ENCODE measurements around the gene HBD. TPM values are rescaled to one million over a fixed set of nuclear protein-coding genes. Genes with fewer than 3 reads are reported as not detected.
"Not testable (repeated sequence)": the region's sequence is repeated elsewhere in the genome, so short reads cannot be mapped to it uniquely, and the experiment has no call there.

Gene HBD
- total and polyA plus RNA-seq, 7 donors: 0.17 to 6.2 (median 1.6) TPM; not detected in 4

DNA sequence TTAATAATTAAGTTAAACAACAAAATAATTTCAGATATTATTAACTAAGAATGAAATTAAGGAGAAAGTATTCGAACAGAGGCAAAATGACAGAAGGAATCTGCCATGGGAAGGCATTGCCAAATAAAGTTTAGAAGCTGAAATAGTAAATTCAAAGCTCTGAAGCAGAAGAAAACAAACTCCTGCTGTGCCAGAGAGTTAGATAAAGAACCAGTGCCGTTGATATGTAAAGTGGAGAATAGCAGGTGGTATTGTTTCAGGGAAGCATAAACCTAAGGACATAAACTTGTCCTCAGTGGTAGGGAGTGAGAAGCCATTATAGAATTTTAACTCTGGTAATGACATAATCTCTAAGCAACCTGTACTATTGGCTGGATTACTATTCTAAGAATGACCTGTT, 23.0 kb upstream of the HBD start:
- no peaks in the 10 kb centered on the region for H3K4me1 ChIP-seq
- H3K36me3 ChIP-seq (ENCODE audit: insufficient read depth in 1 of 2, low read depth in 1 of 2): no peaks in the 10 kb centered on the region
- ATAC-seq: no peak
- intact Hi-C loops (cut with DNase I): no loop called here
- TF ChIP-seq, protein P1, sequence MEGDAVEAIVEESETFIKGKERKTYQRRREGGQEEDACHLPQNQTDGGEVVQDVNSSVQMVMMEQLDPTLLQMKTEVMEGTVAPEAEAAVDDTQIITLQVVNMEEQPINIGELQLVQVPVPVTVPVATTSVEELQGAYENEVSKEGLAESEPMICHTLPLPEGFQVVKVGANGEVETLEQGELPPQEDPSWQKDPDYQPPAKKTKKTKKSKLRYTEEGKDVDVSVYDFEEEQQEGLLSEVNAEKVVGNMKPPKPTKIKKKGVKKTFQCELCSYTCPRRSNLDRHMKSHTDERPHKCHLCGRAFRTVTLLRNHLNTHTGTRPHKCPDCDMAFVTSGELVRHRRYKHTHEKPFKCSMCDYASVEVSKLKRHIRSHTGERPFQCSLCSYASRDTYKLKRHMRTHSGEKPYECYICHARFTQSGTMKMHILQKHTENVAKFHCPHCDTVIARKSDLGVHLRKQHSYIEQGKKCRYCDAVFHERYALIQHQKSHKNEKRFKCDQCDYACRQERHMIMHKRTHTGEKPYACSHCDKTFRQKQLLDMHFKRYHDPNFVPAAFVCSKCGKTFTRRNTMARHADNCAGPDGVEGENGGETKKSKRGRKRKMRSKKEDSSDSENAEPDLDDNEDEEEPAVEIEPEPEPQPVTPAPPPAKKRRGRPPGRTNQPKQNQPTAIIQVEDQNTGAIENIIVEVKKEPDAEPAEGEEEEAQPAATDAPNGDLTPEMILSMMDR (IDR thresholded peaks at IDR 0.05): no peak
- no peak for DNase-seq
- no peaks in the 10 kb centered on the region for H3K9me3 ChIP-seq
- WGBS, 3 donors: 21 to 29% (median 25%) methylated on average over 2 of the region's 2 CpGs
- H3K4me3 ChIP-seq: no peak overlapping the region
- H3K27ac ChIP-seq: no peak overlapping the region
- no peaks in the 10 kb centered on the region for H3K27me3 ChIP-seq (ENCODE audit: insufficient read depth in 3 of 3, low read length in 2 of 3)

- H3K36me3 ChIP-seq (ENCODE audit: insufficient read depth in 1 of 2, low read depth in 1 of 2); H3K9me3 ChIP-seq; DNase-seq; intact Hi-C loops (cut with DNase I); H3K27me3 ChIP-seq (ENCODE audit: insufficient read depth in 3 of 3, low read length in 2 of 3); H3K4me1 ChIP-seq; ATAC-seq; H3K4me3 ChIP-seq; H3K27ac ChIP-seq: not testable (repeated sequence)
- WGBS, 3 donors: 67 to 75% (median 67%) methylated on average over 4 of the region's 9 CpGs
Observed at GRCh38 chr11:5254646-5255413, 20.5 kb upstream of the HBD start, which contains the start of gene HBG2. Gene HBG2, minus strand, starts transcription at chr11:5254781. Its CDS starts 53 bp downstream, at chr11:5254728.

- 56 to 72% (median 69%) methylated on average over 2 of the region's 2 CpGs for WGBS, 3 donors
- ATAC-seq: not testable (repeated sequence)
Observed at GRCh38 chr11:5254023-5254422, 19.7 kb upstream of the HBD start.

GRCh38 chr11:5253440-5253839, 19.2 kb upstream of the HBD start:
- H3K4me1 ChIP-seq; ATAC-seq; H3K27me3 ChIP-seq (ENCODE audit: insufficient read depth in 3 of 3, low read length in 2 of 3); intact Hi-C loops (cut with DNase I); DNase-seq; H3K4me3 ChIP-seq; H3K27ac ChIP-seq; H3K36me3 ChIP-seq (ENCODE audit: insufficient read depth in 1 of 2, low read depth in 1 of 2); H3K9me3 ChIP-seq: not testable (repeated sequence)
- 64 to 92% (median 87%) methylated on average over 5 of the region's 5 CpGs for WGBS, 3 donors

More at GRCh38 chr11:5254023-5254422, 19.7 kb upstream of the HBD start:
- H3K4me3 ChIP-seq; H3K4me1 ChIP-seq; H3K36me3 ChIP-seq (ENCODE audit: insufficient read depth in 1 of 2, low read depth in 1 of 2); H3K27ac ChIP-seq; H3K27me3 ChIP-seq (ENCODE audit: insufficient read depth in 3 of 3, low read length in 2 of 3); intact Hi-C loops (cut with DNase I); H3K9me3 ChIP-seq; DNase-seq: not testable (repeated sequence)

GRCh38 chr11:5252919-5253265, 18.6 kb upstream of the HBD start:
- TF ChIP-seq, protein P1 (IDR thresholded peaks at IDR 0.05): no peak
- no peaks in the 10 kb centered on the region for H3K27me3 ChIP-seq (ENCODE audit: insufficient read depth in 3 of 3, low read length in 2 of 3)
- no peak overlapping the region for H3K27ac ChIP-seq
- H3K36me3 ChIP-seq (ENCODE audit: insufficient read depth in 1 of 2, low read depth in 1 of 2): no peaks in the 10 kb centered on the region
- ATAC-seq (no peak), DNase-seq (no peak)
- H3K4me1 ChIP-seq: no peaks in the 10 kb centered on the region
- no peaks in the 10 kb centered on the region for H3K9me3 ChIP-seq
- intact Hi-C loops (cut with DNase I): no loop called here
- 62 to 65% (median 64%) methylated on average over 1 of the region's 1 CpG for WGBS, 3 donors
- H3K4me3 ChIP-seq: no peak overlapping the region

DNA sequence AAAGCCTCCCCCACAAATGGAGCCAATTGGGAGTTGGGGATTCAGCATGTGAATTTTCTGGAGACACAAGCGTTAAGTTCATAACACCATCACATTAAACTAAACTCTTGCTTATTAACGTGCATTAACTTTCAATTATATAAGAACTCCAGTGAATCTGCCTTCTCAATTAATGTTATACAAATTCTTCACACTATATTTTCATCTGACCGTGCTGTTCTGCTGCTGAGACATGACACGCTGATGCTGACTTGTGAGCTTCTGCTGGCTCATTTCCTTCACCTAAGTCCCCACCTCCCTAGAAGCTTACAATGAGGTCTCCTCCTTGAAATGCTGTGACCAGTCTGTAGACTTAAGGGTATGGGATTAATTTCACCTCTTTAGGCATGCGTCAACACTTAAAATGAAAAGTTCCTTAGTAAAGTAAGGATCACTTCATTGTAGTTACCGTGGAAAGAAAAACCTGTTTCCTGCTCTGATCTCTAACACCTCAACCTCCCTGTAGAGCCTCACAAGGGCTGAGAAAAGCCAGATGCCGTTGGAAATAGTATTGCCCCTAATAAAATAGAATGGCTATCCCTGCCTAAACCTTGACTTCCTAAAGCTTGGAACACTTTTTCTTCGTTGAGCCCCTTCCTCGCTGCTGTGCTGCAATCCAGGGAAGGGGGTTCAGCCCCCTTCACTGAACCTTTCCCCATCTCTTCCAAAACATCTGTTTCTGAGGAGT, 18.1 kb upstream of the HBD start:
- Histone ChIP-seq H3K4me3 (no peak overlapping the region), H3K27ac (no peak overlapping the region), H3K36me3 (ENCODE audit: insufficient read depth in 1 of 2, low read depth in 1 of 2) (no peaks in the 10 kb centered on the region), H3K27me3 (ENCODE audit: insufficient read depth in 3 of 3, low read length in 2 of 3) (no peaks in the 10 kb centered on the region), H3K9me3 (no peaks in the 10 kb centered on the region), H3K4me1 (no peaks in the 10 kb centered on the region)
- intact Hi-C loops (cut with DNase I): no loop called here
- 44 to 53% (median 45%) methylated on average over 9 of the region's 9 CpGs for WGBS, 3 donors
- ATAC-seq: no peak
- TF ChIP-seq, protein P1 (IDR thresholded peaks at IDR 0.05): no peak
- no peak for DNase-seq

Measured in psoas muscle (tissue), 8 donors.